ENCODE measurements around the gene GJA10. TPM values are rescaled to one million over a fixed set of nuclear protein-coding genes. Genes with fewer than 3 reads are reported as not detected.

GJA10 gene
- polyA plus RNA-seq, 1 donor: not detected

GRCh38 chr6:89916136-89916920 is 22.1 kb downstream of the GJA10 start:
- Histone ChIP-seq H3K36me3 (ENCODE audit: control insufficient read depth, insufficient read depth, low read length) (no peaks in the 10 kb centered on the region), H3K9me3 (ENCODE audit: control insufficient read depth, low read depth, low read length) (peaks cover 10% of the 10 kb centered on the region), H3K27me3 (ENCODE audit: control insufficient read depth, insufficient read depth, low read length) (no peaks in the 10 kb centered on the region), H3K27ac (ENCODE audit: low read length) (no peak overlapping the region), H3K4me3 (ENCODE audit: low read length) (no peak overlapping the region), H3K4me1 (ENCODE audit: control insufficient read depth, insufficient read depth, low read length) (no peaks in the 10 kb centered on the region)
- no peak for DNase-seq
- WGBS (ENCODE audit: insufficient coverage, low lambda C conversion rate): 100% methylated on average over 1 of the region's 3 CpGs

GRCh38 chr6:89917216-89917615 is 22.9 kb downstream of the GJA10 start:
- Histone ChIP-seq H3K27ac (ENCODE audit: low read length) (no peak overlapping the region), H3K4me3 (ENCODE audit: low read length) (no peak overlapping the region), H3K36me3 (ENCODE audit: control insufficient read depth, insufficient read depth, low read length) (no peaks in the 10 kb centered on the region), H3K9me3 (ENCODE audit: control insufficient read depth, low read depth, low read length) (peaks cover 10% of the 10 kb centered on the region), H3K4me1 (ENCODE audit: control insufficient read depth, insufficient read depth, low read length) (no peaks in the 10 kb centered on the region), H3K27me3 (ENCODE audit: control insufficient read depth, insufficient read depth, low read length) (no peaks in the 10 kb centered on the region)
- no peak for DNase-seq
- WGBS (ENCODE audit: insufficient coverage, low lambda C conversion rate): no CpG with 5 or more reads among the region's 4 CpGs

- Histone ChIP-seq H3K4me1 (ENCODE audit: control insufficient read depth, insufficient read depth, low read length) (no peaks in the 10 kb centered on the region), H3K9me3 (ENCODE audit: control insufficient read depth, low read depth, low read length) (peaks cover 10% of the 10 kb centered on the region), H3K4me3 (ENCODE audit: low read length) (no peak overlapping the region), H3K36me3 (ENCODE audit: control insufficient read depth, insufficient read depth, low read length) (no peaks in the 10 kb centered on the region), H3K27ac (ENCODE audit: low read length) (no peak overlapping the region), H3K27me3 (ENCODE audit: control insufficient read depth, insufficient read depth, low read length) (no peaks in the 10 kb centered on the region)
- no CpG with 5 or more reads among the region's 3 CpGs for WGBS (ENCODE audit: insufficient coverage, low lambda C conversion rate)
- DNase-seq: no peak
These were observed 23.6 kb downstream of the GJA10 start for GRCh38 chr6:89917801-89918366.

GRCh38 chr6:89921197-89921596 is 26.9 kb downstream of the GJA10 start:
- H3K27ac ChIP-seq (ENCODE audit: low read length): no peak overlapping the region
- no peak for DNase-seq
- H3K9me3 ChIP-seq (ENCODE audit: control insufficient read depth, low read depth, low read length): peaks cover 6% of the 10 kb centered on the region
- no CpG with 5 or more reads among the region's 6 CpGs for WGBS (ENCODE audit: insufficient coverage, low lambda C conversion rate)
- H3K27me3 ChIP-seq (ENCODE audit: control insufficient read depth, insufficient read depth, low read length): no peaks in the 10 kb centered on the region
- H3K4me1 ChIP-seq (ENCODE audit: control insufficient read depth, insufficient read depth, low read length): no peaks in the 10 kb centered on the region
- no peak overlapping the region for H3K4me3 ChIP-seq (ENCODE audit: low read length)
- no peaks in the 10 kb centered on the region for H3K36me3 ChIP-seq (ENCODE audit: control insufficient read depth, insufficient read depth, low read length)

GRCh38 chr6:89921691-89922090 is 27.4 kb downstream of the GJA10 start:
- peaks cover 6% of the 10 kb centered on the region for H3K9me3 ChIP-seq (ENCODE audit: control insufficient read depth, low read depth, low read length)
- no peak overlapping the region for H3K27ac ChIP-seq (ENCODE audit: low read length)
- no peaks in the 10 kb centered on the region for H3K36me3 ChIP-seq (ENCODE audit: control insufficient read depth, insufficient read depth, low read length)
- no peak overlapping the region for H3K4me3 ChIP-seq (ENCODE audit: low read length)
- no CpG with 5 or more reads among the region's 10 CpGs for WGBS (ENCODE audit: insufficient coverage, low lambda C conversion rate)
- no peak for DNase-seq
- no peaks in the 10 kb centered on the region for H3K27me3 ChIP-seq (ENCODE audit: control insufficient read depth, insufficient read depth, low read length)
- H3K4me1 ChIP-seq (ENCODE audit: control insufficient read depth, insufficient read depth, low read length): no peaks in the 10 kb centered on the region

- Histone ChIP-seq H3K4me1 (ENCODE audit: control insufficient read depth, insufficient read depth, low read length) (no peaks in the 10 kb centered on the region), H3K9me3 (ENCODE audit: control insufficient read depth, low read depth, low read length) (no peaks in the 10 kb centered on the region), H3K27me3 (ENCODE audit: control insufficient read depth, insufficient read depth, low read length) (no peaks in the 10 kb centered on the region), H3K4me3 (ENCODE audit: low read length) (no peak overlapping the region), H3K27ac (ENCODE audit: low read length) (no peak overlapping the region), H3K36me3 (ENCODE audit: control insufficient read depth, insufficient read depth, low read length) (no peaks in the 10 kb centered on the region)
- WGBS (ENCODE audit: insufficient coverage, low lambda C conversion rate): no CpG with 5 or more reads among the region's 5 CpGs
- no peak for DNase-seq
These were observed 30.0 kb downstream of the GJA10 start for GRCh38 chr6:89924231-89924630.

GRCh38 chr6:89925826-89926225 is 31.6 kb downstream of the GJA10 start:
- no peaks in the 10 kb centered on the region for H3K36me3 ChIP-seq (ENCODE audit: control insufficient read depth, insufficient read depth, low read length)
- no peak for DNase-seq
- no peaks in the 10 kb centered on the region for H3K9me3 ChIP-seq (ENCODE audit: control insufficient read depth, low read depth, low read length)
- WGBS (ENCODE audit: insufficient coverage, low lambda C conversion rate): no CpG with 5 or more reads among the region's 2 CpGs
- no peaks in the 10 kb centered on the region for H3K4me1 ChIP-seq (ENCODE audit: control insufficient read depth, insufficient read depth, low read length)
- H3K27ac ChIP-seq (ENCODE audit: low read length): no peak overlapping the region
- no peaks in the 10 kb centered on the region for H3K27me3 ChIP-seq (ENCODE audit: control insufficient read depth, insufficient read depth, low read length)
- H3K4me3 ChIP-seq (ENCODE audit: low read length): no peak overlapping the region

- no peaks in the 10 kb centered on the region for H3K9me3 ChIP-seq (ENCODE audit: control insufficient read depth, low read depth, low read length)
- no peaks in the 10 kb centered on the region for H3K27me3 ChIP-seq (ENCODE audit: control insufficient read depth, insufficient read depth, low read length)
- no peak overlapping the region for H3K4me3 ChIP-seq (ENCODE audit: low read length)
- no peak overlapping the region for H3K27ac ChIP-seq (ENCODE audit: low read length)
- H3K36me3 ChIP-seq (ENCODE audit: control insufficient read depth, insufficient read depth, low read length): peaks cover 3% of the 10 kb centered on the region
- WGBS (ENCODE audit: insufficient coverage, low lambda C conversion rate): no CpG with 5 or more reads among the region's 5 CpGs
- DNase-seq: no peak
- no peaks in the 10 kb centered on the region for H3K4me1 ChIP-seq (ENCODE audit: control insufficient read depth, insufficient read depth, low read length)
These were observed 33.0 kb downstream of the GJA10 start for GRCh38 chr6:89927264-89927663.

- DNase-seq: no peak
- no CpG with 5 or more reads among the region's 6 CpGs for WGBS (ENCODE audit: insufficient coverage, low lambda C conversion rate)
- Histone ChIP-seq H3K27me3 (ENCODE audit: control insufficient read depth, insufficient read depth, low read length) (no peaks in the 10 kb centered on the region), H3K36me3 (ENCODE audit: control insufficient read depth, insufficient read depth, low read length) (peaks cover 4% of the 10 kb centered on the region), H3K4me1 (ENCODE audit: control insufficient read depth, insufficient read depth, low read length) (no peaks in the 10 kb centered on the region), H3K4me3 (ENCODE audit: low read length) (no peak overlapping the region), H3K27ac (ENCODE audit: low read length) (no peak overlapping the region), H3K9me3 (ENCODE audit: control insufficient read depth, low read depth, low read length) (no peaks in the 10 kb centered on the region)
These were observed 33.7 kb downstream of the GJA10 start for GRCh38 chr6:89927791-89928550.

- H3K36me3 ChIP-seq (ENCODE audit: control insufficient read depth, insufficient read depth, low read length): peaks cover 4% of the 10 kb centered on the region
- no peak for DNase-seq
- 17% methylated on average over 1 of the region's 6 CpGs for WGBS (ENCODE audit: insufficient coverage, low lambda C conversion rate)
- no peaks in the 10 kb centered on the region for H3K27me3 ChIP-seq (ENCODE audit: control insufficient read depth, insufficient read depth, low read length)
- no peak overlapping the region for H3K27ac ChIP-seq (ENCODE audit: low read length)
- H3K9me3 ChIP-seq (ENCODE audit: control insufficient read depth, low read depth, low read length): no peaks in the 10 kb centered on the region
- no peak overlapping the region for H3K4me3 ChIP-seq (ENCODE audit: low read length)
- H3K4me1 ChIP-seq (ENCODE audit: control insufficient read depth, insufficient read depth, low read length): no peaks in the 10 kb centered on the region
These were observed 34.3 kb downstream of the GJA10 start for GRCh38 chr6:89928604-89929003.

Measured in large intestine (tissue), 3 donors.